ENCODE data around the gene RNF44.
A peak's percentile ranks its signal among the peaks of the same experiment; 100 is the strongest.

The RNF44 gene

DNA sequence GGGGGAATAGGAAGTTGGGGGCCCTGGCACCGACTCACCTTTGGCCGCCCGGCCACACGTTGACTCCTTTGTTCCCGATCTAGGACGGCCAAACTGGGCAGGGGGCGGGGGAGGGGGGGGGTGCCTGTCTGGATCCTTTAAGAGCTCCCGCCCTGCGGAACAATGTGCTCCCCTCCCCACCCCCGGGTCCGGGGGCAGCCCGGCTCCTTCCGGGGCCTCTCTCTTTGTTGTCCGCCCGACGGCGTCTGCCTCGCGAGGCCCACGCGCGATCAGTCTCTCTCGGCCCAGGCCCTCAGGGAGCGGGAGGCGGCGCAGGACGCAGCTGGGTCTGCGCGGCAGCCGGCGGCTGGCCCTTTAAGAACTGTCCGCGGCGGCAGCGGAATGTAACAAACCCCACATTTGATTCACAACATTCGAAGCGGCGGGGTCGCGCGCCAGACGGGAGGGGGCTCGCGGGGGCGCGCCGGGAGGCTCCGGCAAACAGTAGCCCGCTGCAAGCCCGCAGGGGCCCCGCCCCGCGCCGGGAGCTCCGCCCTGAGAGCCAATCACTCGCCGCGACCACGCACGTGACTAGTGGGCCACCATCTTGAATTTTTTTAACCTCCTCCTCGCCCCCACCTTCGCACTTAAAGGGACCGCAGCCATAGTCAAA, at the start of gene RNF44:
Gene RNF44 (minus strand): TSS at position 501 of the 652 bp plus-strand sequence. CDS start 4,930 bp downstream, outside the sequence.
- peak; percentile 62 for DNase-seq (ENCODE audit: low read depth)

DNA sequence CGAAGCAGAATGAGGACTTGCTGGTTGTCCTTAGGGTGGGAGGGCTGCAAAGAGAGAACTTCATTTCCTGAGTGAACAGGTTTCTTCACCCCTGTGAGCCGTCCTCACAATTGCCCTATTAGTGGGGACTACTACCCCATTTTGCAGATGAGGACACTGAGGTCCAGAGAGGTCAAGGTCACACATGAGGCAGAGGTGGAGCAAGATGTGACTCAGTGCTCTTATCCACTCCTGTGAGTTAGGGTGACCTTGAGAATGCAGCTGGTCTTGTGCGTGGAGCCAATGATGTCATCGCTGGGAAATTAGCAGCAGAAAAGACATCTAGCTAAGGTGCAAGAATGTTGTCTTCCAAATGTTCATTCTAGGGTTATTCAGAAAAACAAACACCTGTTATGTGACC, 45.9 kb upstream of the RNF44 start:
- no peak for DNase-seq (ENCODE audit: low read depth)

- DNase-seq (ENCODE audit: low read depth), result no peak
Measured at GRCh38 chr5:176581361-176581760, 44.2 kb upstream of the RNF44 start.

DNA sequence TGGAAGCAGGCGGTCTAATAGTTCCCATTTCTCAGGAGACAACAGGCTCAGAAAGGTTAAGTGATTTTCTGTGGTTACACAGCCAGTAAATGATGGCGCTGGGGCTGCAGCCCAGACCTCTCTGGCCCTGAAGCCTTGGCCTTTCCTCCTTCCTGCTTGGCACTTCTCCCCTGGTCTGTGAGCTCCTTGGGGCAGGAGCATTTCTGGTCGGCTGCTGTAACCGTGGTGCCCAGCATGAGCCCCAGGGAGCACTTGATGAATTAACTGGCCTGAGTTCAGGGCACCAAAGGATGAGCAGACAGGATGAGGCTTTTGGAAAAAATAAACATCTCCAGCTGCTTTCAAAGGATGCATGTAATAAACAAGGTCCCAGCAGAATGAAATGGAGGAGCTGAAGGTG, 42.1 kb upstream of the RNF44 start:
- DNase-seq (ENCODE audit: low read depth), result no peak

- DNase-seq (ENCODE audit: low read depth), result no peak
Measured at GRCh38 chr5:176578391-176578808, 41.2 kb upstream of the RNF44 start.

DNA sequence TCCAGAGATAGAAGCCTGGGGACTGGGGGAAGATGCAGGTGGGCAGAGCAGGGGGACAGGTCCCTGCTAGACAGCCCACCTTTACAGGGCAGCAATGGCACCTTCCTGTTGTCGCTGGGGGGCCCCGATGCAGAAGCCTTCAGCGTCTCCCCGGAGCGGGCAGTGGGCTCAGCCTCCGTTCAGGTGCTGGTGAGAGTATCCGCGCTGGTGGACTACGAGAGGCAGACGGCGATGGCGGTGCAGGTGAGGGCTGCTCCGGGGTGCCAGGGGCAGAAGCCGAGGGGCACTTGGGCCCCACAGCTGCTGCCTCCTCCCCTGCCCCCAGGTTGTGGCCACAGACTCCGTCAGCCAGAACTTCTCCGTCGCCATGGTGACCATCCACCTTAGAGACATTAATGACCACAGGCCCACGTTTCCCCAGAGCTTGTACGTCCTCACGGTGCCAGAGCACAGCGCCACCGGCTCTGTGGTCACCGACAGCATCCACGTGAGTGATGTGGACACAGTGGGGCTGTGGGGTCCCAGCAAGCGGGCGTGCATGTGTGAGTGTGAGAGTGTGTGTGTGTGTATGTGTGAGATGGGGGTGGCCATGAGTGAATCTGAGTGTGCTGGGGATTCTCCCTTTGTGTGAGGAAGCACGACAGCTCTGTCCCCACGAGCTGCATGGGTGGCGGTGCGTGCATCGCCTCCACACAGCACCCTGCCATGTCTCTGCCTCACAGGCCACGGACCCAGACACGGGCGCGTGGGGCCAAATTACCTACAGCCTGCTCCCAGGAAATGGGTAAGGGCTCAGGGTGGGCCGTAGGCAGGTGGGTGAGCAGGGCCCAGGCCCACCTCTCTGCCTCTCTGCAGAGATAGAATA, 40.3 kb upstream of the RNF44 start:
- no peak for DNase-seq (ENCODE audit: low read depth)

- DNase-seq (ENCODE audit: low read depth), result no peak
Measured at GRCh38 chr5:176575488-176576422, 38.6 kb upstream of the RNF44 start.

DNA sequence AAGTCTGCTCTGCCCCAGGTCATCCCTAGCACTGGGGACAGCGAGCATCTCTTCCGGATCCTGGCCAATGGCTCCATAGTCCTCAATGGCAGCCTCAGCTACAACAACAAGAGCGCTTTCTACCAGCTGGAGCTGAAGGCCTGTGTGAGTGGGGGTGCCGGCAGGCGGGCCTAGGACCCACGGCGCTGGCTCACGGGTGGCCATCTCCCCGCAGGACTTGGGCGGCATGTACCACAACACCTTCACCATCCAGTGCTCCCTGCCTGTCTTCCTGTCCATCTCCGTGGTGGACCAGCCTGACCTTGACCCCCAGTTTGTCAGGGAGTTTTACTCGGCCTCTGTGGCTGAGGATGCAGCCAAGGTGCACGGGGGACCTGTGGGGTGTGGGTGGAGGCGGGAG, 37.9 kb upstream of the RNF44 start:
- no peak for DNase-seq (ENCODE audit: low read depth)

GRCh38 chr5:176574297-176574591, 37.0 kb upstream of the RNF44 start:
- no peak for DNase-seq (ENCODE audit: low read depth)

- DNase-seq (ENCODE audit: low read depth), result no peak
Measured at GRCh38 chr5:176573564-176574296, 36.5 kb upstream of the RNF44 start.

GRCh38 chr5:176570044-176570443, 32.8 kb upstream of the RNF44 start:
- no peak for DNase-seq (ENCODE audit: low read depth)

DNA sequence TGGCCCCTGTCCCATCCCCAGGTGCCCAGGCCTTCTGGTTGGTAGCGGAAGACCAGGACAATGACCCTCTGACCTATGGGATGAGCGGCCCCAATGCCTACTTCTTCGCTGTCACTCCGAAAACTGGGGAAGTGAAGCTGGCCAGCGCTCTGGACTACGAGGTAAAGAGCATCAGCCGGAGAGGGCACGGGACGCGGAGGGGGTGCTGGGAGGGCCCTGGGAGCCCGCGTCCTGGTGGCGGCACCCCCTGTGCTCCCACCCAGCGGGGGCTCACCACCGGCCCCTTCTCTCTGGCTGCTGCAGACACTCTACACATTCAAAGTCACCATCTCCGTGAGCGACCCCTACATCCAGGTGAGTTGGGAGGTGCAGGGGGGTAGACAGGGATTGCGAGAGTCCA, 31.5 kb upstream of the RNF44 start:
- DNase-seq (ENCODE audit: low read depth), result no peak

DNA sequence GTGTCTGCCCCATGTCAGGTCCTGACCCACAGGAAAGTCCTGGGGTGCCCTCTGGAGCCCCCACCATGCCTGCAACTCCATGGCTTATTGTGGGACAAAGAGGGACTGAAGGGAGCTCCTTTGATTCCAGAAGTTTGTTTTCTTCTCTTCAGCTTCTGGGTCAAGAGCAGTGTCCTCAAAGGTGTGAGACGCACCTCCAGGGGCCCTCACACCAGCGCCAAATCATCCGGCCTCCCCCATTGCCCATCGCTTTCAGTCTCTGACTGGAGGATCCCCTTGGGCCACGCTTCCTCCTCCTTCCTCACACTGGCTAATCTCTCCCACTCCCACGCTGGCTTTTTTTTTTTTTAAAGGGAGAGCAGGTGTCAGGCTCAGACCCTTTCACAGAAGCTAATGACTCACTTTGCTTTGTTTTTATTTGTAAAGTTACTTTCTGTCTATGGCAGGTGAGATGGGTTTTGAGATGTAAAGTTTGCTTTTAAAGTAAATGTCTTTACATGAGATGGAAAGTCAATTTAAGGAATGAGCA, 28.6 kb upstream of the RNF44 start:
- DNase-seq (ENCODE audit: low read depth), result no peak

- no peak for DNase-seq (ENCODE audit: low read depth)
Measured at GRCh38 chr5:176564002-176564401, 26.8 kb upstream of the RNF44 start.

DNA sequence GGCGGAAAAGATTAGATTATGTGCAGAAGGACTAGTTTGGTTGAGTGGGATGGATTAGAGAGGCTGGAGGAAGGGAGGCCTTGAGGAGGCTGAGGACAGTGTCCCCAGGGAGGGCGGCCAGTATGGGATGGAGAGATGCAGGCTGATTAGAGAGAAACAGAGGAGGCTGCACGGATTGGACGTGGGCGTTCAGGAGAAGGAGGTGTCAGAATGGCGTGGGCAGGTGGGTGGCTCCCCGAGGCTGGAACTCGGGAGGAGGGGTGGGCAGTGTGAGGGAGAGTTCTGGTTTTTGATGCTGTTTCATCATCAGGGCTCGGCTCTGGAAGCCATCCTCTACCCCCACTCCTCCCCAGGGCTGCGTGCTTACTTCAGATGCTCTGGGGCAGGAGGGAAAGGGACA, 25.0 kb upstream of the RNF44 start:
- no peak for DNase-seq (ENCODE audit: low read depth)

GRCh38 chr5:176561259-176561658, 24.1 kb upstream of the RNF44 start:
- no peak for DNase-seq (ENCODE audit: low read depth)

DNA sequence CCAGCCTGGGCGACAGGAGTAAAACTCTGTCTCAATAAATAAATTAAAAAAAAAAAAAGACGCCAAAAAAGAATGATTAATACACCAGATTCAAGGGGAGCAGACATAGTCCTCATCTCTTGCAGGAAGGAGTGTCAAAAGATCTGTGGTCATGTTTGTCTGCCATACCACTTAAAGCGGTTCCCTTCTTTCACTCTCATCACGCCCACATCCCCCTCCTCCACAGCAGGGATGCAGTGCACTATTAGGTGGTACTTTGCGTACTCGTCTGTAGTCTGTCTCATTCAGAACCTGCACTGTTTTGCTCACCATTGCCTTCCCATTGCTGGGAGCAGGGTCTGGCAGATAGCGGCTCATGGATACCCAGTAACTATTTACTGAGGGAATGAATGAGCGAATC, 23.2 kb upstream of the RNF44 start:
- DNase-seq (ENCODE audit: low read depth), result no peak

DNA sequence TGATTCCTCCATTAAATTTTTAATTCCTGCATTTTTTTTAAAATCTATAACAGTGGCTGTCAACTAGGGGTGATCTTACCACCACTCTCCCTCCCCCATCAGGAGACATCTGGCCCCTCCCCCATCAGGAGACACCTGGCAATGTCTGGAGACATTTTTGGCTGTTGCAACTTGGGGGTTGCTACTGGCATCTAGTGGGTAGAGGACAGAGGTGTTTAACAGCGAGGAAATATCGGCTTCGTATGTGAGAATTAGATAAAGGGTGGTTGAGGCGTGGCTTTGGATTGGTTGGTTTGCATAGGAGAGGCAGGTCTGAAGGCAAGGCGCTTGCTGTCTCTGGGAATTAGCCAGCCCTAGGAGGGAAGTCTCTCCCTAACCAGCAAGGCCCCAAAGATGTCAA, 22.5 kb upstream of the RNF44 start:
- no peak for DNase-seq (ENCODE audit: low read depth)

- DNase-seq (ENCODE audit: low read depth), result no peak
Measured at GRCh38 chr5:176557846-176558245, 20.6 kb upstream of the RNF44 start.

DNA sequence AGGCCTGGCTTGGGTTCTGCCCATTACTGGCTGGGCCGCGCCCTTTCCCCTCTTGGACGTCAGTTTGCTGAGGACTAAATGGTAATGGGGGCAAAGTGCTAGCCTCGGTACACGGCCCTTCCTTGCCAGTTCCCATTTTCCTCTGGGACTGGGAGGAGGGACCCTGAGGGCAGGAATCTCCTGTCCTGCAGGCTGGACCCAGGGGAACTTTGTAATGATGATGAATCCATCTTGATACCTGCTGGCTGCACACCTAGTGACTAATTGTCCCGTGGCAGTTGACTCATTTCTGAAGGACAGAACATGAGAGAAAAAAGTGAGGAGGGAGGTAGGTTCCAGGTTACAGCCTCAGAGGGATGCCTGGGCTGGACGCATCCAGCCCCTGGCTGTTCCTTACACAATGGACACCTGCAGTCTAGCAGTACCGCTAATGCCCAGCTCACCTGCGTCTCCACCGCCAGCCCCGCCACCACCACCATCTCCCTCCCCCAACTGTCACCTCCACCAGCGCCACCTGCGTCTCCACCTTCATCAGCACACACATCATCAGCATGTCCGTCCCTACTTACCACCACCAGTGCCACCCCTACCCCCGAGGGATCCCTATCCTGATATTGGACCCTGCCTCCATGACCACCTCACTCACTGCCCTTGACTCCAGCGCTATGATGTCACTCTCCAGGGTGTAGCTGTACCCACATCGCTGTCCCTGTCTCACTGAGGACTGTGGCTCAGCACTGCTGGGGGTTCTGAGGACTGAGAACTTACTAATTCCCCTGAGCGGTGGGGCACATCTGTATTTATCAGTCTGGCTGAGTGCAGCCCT, 16.3 kb upstream of the RNF44 start:
- DNase-seq (ENCODE audit: low read depth), result no peak

Measured in HS-27A (cell line).